SIG-M5 (cell line): ENCODE measurements around the gene BRICD5.

ENCODE experiments used
- DNase-seq: peaks from one replicate; lab custom pipeline; 2025; lab: John Stamatoyannopoulos, UW

Gene BRICD5

DNA sequence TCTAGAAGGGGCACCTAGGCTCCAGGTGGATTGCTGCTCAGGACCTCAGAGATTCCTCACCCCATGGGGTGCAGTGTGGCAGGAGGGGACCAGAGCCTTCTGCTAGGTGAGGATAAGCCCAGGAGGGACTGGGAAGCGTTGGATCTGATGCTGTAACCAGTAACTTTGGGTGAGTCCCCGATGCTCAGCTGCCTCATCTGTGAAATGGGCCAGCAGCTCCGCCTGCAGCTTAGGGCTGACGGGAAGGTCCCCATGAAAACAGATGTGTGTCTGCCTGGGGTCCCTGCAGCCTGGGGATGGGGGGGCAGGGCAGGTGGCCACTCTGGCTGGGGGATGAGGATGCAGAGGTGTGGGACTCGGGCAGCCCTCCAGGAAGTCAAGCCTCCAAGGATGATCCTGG is 11.6 kb downstream of the BRICD5 start:
- DNase-seq = no peak

DNA sequence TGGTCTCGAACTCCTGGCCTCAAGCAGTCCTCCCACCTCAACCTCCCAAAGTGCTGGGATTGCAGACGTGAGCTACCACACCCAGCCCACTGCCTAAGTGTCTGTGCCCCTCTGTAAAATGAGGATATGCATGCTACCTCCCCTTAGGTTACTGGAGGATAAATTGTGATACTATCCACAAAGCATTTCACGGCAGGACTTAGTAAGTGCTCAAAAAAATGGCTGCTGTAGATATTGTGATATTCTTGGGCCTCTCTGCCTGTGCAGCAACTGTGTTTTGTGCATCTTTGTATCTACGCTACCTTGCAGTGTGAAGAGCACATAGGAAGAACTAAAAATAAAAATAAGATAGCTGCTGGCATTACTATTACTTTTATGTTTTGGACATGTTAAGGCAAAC is 12.4 kb downstream of the BRICD5 start:
- no peak for DNase-seq

DNA sequence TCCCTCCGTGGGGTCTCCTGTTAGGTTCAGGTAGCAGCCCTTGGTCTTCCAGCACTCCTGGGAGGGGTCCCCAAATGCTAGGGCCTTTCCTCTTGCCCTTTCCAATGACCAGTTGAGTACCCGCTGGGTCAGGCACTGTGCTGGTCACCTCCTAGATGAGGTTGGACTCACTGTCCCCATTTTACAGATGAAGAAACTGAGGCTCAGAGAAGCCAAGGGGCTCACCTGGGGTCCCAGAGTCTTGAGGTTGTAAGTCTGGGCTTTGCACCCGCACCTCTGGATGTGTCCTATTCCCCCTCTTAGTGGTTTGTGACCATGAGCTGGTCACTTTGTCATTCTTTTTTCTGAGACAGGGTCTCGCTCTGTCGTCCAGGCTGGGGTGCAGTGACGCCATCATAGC is 12.9 kb downstream of the BRICD5 start:
- DNase-seq = no peak

DNA sequence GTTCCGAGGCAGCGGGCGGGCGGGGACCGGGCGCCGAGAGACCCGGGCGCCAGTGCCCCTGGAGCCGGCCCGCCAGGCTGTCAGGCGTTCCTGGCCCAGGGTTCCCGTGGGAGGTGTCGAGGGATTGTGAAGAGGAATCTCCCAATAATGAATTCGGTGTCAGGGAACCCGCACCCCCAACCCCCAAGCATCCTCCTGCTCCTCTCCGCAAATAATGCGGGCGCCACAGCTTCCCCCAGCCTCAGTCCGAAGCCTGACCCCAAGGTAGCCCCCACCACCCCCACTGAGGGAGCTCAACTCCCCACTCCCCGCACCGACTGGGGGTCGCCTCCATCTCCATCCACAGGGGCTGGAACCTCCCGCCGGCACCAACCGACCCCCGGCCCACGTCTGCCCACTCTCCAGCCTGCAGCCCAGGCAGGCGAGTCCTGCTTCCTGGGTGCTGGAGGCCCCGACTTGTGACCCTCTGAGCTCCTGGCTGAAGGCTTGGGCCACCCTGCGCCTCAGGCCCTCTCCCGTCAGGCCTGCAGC is 13.6 kb downstream of the BRICD5 start:
- no peak for DNase-seq

DNA sequence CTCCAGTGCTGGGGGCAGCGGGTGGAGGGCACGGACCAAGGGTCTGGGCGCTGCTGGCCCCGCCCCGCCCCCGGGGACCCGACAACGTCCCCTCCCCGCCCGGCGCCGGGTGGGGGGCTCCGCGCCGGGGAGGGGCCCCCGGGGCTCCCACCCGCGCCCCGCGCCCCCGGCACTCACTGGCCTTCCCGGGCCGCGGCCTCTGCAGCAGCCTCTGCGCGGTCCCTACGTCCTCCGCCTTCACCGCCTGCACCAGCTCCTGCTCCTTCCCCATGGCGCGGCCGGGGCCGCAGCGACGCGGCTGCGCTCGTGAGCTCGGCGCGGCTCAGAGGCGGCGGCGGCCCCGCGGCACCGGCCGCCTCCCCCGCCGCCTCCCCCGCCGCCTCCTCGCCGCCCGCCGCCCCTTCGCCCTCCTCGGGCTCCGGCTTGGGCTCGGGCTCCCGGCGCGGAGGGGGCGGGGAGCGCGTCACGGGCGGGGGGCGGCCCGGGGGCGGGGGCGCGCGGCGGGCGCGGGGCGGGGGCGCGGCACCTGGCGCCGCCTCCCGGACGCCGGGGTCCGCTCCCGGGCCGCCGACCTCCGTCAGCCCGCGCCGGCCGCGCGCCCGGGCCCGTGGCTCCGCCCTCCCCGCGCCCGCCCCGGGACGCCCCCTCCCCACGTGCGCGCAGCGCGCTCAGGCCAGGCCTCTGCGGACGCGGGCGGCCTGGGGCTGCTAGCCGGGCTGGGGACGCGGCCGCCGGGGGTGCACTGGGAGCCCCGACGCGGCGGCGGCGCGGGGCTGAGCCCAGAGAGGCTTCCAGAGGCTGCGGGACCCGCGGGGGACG is 14.3 kb downstream of the BRICD5 start, which contains the start of gene CASKIN1:
CASKIN1 (minus strand) TSS at position 444 of the 819 bp plus-strand sequence; CDS start at position 271, 173 bp downstream.
- no peak for DNase-seq

DNA sequence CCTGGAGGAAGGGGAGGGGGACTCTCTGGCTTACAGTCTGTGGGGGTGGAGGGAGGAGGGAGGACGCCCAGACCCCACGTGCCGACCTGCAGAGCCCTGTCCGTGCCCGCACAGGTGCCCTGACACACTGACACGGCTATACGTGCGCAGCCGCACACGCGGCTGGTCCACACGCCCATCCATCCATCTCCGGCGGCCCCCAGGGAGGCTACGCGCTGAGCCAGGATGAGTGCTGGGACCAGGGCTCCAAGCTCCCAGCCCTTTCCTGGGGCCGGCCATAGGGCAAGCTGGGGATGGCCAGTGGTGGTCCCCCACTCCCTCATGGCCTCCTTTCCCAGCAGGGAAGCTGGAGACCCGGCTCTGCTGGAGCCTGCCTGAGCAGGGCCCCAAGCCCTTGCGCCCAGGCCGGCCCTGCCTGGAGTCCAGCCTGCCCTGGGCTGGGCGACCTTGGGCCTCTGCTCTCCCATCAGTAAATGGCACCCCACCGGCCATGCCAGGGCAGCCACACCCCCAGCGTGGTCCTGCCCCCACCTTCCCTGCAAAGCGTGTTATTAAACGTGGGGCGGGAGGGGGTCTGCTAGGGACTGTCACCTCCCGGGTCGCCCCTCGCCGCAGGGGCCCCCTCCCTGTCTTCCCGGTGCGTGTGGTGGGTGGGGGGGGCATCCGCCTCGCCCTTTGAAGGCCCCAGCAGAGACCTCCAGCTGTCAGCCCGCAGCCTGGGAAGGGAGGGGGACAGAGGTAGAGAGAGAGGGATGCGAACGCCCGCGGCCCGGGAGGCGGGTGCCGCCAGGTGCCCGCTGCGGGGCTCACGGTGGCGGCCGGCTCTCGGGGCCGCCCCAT is 15.1 kb downstream of the BRICD5 start:
- no peak for DNase-seq

DNA sequence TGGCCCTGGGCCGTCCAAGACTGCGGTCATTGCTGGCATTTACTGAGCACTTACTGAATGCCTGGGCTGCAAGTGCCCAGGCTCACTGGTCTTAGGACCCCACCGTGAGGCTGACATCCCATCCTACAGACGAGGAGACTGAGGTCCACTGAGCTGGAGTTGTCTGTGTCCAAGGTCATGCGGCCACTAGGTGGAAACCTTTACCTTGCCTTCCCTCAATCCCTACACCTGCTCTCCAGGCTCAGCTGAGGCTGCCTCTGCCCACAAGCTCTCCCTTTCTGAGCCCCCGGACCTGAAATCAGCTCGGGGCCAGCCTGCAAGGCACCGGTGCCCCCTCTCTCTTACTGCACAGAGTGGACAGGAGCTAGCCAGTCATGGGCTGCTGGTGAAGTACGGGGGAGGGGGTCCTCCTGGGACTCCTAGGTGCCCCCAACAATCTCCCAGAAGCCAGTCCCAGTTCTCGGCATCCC is 15.8 kb downstream of the BRICD5 start:
- no peak for DNase-seq

DNA sequence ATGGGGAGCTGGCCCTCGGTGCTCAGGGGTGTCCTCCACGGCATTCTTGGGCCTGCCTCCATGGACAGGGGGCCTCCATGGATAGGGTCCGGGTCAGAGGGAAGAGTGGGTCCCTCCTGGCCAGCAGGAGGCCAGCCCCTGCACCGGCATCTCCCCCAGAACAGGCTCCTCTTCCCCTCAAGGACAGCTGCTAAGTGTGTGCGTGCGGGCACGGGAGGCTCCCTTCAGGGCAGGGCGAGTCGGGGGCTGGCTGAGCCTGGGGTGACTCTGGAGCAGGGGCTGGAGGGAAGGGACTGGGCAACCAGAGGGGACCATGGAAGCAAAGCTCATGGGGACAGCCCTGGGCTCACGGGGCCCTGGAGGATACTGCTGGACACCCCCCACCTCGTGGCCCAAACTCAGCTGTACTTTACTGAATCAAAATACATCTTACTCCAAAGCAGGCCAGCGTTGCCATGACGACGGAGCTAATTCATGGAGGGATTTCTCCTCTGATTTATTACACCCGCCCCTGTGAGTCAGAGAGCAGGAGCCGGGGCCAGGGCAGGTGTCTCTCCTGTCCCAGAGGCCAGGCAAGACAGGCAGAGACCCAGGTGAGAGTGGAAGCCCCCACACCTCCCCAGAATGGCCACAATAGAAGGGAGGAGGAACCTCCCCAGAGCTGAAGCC is 16.4 kb downstream of the BRICD5 start:
- no peak for DNase-seq

DNA sequence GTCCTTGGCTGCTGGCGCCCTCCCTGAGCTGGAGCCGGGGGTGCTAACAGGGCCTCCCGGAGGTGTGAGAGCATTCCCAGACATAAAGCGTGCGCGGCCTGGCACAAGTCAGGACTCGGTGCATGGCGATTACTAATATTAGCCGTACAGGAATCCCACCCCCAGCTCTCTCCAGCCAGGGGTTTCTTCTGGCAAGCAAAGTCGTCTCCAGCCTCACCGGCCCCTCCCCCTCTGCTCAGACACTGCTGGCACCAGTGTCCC is 19.3 kb downstream of the BRICD5 start:
- DNase-seq = no peak

DNA sequence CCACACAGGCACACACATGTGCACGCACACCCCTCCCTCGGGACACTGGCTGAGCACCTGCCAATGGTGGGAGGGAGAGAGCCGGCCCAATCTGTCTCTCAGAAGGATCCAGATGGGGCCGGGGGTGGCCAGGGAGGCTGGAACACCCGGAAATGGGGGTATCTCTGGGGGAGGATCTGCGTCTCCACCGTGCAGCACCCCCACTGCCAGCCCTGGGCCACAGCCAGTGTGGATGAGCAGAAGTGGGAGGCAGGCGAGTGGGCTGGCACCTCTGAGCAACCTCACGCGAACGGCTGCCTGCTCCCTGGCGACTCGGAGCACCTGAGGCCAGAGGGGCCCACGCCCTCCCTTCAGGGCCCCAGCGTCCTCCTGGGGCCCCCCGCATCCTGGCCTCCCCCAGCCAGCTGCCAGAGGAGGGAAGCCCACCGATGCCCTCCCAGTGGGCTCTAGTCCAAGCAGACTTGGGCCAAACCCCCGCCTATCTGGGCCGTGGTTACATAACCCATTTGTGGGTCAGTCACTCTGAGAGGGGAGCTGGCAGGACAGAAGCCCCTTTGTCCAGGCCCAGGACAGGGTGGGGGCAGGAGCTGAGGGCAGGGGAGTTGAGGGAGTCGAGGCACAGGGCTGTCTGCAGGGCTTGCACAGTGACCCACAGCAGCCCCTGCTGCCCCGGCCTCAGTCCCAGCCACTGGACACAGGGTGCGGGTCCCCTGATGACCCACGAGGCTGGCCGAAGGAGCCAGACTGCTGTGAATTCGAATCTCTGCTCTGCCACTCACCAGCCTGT is 19.8 kb downstream of the BRICD5 start:
- DNase-seq = no peak

DNA sequence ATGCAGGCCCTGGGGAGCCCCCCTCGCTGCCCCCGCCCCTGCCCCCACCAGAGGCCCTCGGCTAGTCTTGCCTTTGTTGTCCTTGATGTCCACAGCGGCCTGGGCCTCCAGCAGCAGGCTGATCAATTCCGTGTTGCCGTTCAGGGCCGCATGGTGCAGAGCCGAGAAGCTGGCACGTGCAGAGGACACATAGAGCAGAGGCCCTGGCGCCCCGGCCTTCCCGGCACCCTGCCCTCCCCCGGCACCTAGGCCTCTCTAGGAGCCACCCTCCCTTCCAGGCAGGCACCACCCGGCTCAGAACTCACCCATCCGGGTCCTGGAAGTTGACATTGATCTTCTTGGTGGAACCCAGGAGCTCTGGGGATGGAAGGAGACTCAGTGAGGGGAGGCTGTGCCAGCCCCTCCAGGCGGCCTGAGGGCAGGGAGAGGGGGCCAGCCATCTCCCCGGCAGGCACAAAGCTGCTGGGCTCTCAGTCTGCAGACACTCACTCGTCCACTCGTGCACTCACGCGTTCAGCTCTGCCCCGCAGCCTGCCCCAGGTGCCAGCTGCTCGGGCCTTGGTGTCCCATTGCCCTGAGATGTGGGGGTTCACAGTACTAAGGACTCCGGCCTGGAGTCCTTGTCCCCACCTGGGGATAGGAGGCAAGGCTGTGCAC is 20.5 kb downstream of the BRICD5 start:
- no peak for DNase-seq

DNA sequence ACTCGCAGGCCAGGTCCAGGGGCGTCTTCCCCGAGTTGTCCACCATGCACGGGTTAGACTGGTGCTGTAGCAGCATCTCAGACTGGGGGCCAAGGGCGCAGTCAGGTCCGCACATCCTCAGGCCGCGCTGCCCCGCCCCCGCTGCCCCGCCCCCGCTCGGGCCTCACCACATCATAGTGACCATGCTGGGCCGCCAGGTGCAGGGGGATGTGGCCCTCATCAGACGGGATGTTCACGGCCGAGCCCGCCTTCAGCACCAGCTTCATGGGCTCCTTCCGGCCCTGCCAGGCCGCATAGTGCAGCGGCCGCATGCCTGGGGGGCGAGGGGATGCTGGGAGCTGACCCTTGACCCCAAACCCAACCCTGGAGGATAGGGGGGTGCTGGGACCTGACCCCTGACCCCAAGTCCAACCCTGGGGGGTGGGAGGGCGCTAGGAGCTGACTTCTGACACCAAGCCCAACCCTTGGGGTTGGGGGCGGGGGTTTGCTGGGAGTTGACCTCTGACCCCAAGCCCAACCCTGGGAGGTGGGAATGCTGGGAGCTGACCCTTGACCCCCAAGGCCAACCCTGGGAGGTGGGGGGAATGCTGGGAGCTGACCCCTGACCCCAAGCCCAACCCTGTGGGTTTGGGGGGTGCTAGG is 21.3 kb downstream of the BRICD5 start:
- DNase-seq = no peak

DNA sequence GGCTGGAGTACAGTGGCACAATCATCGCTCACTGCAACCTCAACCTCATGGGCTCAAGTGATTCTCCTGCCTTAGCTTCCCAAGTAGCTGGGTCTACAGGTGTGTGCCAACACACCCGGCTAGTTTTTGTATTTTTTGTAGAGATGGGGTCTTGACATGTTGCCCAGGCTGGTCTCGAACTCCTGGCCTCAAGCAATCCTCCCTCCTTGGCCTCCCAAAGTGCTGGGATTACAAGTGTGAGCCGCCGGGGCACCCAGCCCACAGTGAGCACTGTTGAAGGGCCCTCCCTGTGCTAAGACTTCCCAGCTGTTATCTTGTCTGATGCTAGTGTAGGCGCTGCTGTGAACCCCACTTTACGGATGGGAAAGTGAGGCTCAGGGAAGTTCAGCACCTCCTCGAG is 22.3 kb downstream of the BRICD5 start:
- no peak for DNase-seq

DNA sequence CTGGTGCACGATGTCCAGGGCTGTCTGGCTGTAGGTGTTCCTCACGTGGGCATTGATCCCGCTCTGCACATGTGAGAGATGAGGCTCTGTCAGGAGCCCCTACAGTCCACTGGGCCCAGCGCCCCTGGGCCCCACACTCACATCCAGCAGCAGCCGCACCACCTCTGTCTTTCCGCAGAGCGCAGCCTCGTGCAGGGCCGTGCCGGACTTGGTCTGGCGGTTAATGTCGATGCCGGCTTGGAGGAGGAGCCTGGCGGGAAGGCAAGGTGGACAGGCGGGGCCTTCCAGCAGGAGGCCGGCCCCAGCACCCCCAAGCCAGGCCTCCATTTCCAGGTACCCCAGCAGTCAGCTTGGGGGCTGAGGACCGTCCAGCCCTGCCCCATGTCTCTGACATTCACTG is 23.5 kb downstream of the BRICD5 start:
- DNase-seq = no peak

DNA sequence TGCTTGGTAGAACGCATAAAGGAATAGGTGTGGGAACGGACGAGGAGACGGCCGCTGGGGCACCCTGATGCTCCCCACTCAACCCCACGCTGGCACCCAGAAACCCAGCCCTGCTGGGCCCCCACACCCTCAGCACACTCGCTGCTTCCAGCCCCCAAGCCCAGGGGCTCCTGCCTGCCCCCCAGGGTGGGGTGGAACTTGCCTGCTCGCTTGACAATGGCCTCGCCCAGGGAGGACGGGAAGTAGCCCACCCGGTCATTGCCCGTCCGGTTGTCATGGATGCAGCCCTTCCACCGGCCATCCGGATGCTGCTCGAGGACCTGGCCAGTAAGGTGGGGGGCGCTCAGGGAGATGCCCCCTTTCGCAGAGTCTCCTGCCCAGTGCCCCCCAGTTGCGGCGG is 24.2 kb downstream of the BRICD5 start:
- DNase-seq = no peak

DNA sequence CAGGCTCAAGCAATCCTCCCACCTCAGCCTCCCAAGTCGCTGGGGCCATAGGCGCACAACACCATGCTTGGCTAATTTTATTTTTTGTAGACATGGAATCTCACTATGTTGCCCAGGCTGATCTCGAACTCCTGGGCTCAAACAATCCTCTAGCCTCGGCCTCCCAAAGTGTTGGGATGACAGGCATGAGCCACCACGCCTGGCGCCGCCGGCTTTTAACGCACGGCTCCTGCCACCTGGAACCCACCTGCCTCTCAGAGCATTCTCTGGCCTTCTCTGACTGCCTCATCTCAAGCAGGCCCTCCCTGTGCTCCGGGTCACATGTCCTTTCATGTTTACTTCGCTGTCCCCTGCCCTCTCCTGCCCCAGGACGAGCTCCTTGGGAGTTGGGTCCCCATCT is 24.6 kb downstream of the BRICD5 start:
- no peak for DNase-seq

DNA sequence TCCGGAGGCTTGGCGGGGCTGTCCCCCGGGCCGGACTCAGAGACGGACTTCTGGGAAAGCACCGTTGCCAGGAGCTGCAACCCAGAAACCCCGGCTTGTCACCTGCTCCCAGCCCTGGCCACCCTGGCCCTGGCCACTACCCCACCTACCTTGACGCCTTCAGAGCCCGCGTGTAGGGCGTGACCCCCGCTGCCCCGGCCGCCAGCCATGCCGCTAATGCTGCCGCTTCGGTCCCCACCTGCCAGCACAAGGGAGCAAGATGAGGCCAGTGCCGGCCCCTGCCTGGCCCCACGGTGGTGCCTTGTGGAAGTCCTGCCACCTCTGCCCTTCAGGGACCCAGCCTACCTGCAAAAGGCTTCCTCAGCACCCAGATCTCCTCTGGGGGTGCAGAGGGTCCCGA is 25.7 kb downstream of the BRICD5 start:
- DNase-seq = no peak

DNA sequence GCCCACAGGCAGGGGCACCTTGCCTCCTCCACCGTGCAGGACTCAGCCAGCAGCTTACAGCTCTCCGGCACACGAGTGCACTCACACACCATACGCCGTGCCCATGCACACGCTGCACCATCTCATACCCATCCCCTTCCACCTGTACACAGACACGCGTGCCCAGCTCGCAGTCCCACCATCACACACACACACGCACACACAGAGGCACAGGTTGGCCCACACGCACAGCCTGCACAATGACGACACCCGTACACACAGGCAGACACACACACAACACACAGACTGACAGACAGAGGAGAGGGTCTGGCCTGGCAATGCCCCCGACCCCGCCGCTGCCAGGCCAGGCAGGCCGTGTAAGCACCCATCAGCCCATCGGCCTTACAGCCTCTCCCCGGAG is 26.3 kb downstream of the BRICD5 start:
- DNase-seq = no peak

DNA sequence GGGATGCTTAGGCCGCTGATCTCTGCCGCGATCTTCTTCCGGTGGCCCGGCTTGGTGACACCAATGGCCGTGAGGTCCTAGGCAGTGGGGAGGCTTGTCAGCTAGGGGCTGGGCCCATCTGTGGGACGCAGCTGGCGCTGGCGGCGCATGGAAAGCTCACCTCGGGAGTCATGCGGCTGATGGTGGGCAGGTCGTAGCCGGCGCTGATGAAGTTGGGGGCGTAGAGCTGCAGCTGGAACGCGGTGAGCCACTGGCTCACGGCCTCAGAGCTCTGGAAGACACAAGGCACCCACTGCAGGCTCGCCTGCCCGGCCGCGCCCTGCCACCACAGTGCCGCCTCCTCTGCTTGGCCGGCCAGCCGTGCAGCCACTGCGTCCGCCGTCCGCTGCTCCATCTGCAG is 27.0 kb downstream of the BRICD5 start:
- no peak for DNase-seq

DNA sequence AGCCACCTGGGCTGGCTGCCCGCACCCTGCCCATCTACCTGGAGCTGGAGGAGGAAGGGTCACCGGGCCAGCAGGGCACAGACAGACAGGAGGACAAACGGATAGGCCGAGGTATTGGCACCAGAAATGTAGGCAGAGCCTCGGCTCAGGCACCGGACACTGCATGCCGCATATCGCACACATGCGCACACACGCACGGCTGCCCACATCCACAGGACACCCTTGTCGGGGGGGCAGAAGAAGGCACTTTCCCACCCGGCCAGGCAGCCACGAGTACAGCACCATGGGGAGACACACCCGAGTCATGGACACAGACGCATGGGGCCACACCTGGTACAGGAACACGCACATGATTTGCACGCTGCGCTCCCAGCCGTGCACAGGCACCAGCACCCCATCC is 28.7 kb downstream of the BRICD5 start:
- no peak for DNase-seq
